Measurements from ENCODE around the gene MECR.

DNA sequence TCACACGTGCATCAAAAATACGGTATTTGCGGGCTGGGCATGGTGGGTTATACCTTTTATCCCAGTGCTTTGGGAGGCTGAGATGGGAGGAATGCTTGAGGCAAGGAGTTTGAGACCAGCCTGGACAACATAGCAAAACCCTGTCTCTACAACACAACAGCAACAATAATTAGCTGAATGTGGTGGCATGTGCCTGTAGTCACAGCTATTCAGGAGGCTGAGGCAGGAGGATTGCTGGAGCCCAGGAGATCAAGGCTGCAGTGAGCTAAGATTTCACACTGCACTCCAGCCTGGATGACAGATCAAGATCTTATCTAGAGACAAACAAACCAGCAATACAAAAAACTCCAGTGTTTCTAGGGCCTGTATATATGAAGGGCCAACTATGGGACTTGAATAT is 36.2 kb upstream of the MECR start:
- TF ChIP-seq, protein P1, sequence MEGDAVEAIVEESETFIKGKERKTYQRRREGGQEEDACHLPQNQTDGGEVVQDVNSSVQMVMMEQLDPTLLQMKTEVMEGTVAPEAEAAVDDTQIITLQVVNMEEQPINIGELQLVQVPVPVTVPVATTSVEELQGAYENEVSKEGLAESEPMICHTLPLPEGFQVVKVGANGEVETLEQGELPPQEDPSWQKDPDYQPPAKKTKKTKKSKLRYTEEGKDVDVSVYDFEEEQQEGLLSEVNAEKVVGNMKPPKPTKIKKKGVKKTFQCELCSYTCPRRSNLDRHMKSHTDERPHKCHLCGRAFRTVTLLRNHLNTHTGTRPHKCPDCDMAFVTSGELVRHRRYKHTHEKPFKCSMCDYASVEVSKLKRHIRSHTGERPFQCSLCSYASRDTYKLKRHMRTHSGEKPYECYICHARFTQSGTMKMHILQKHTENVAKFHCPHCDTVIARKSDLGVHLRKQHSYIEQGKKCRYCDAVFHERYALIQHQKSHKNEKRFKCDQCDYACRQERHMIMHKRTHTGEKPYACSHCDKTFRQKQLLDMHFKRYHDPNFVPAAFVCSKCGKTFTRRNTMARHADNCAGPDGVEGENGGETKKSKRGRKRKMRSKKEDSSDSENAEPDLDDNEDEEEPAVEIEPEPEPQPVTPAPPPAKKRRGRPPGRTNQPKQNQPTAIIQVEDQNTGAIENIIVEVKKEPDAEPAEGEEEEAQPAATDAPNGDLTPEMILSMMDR (optimal IDR thresholded peaks at IDR 0.05 in 1 of 3, IDR thresholded peaks at IDR 0.05 in 1 of 3, conservative IDR thresholded peaks at IDR 0.05 in 1 of 3; ENCODE audit: extremely low read depth in 1 of 3, insufficient read depth in 2 of 3, low read length in 3 of 3), result no peak
- TF ChIP-seq EZH2 (IDR thresholded peaks at IDR 0.05; ENCODE audit: low read length), result no peak

Measured in keratinocyte (primary cell).